Measurements from ENCODE around the gene PCDH9. TPM values are rescaled to one million over a fixed set of nuclear protein-coding genes. Genes with fewer than 3 reads are reported as not detected.
"Not testable (repeated sequence)": the region's sequence is repeated elsewhere in the genome, so short reads cannot be mapped to it uniquely, and the experiment has no call there.

Gene PCDH9
- total RNA-seq, 6 experiments from 2014 or later: 1.6 to 3.9 (median 3.1) TPM

GRCh38 chr13:66778461-66778860 lies 451.7 kb downstream of the PCDH9 start:
- intact Hi-C loops (cut with DNase I): no loop called here
- no peak for DNase-seq
- Histone ChIP-seq H3K36me3 (no peaks in the 10 kb centered on the region), H3K9me3 (no peaks in the 10 kb centered on the region), H3K4me3 (no peak overlapping the region), H3K27me3 (no peaks in the 10 kb centered on the region), H3K27ac (no peak overlapping the region), H3K4me1 (no peaks in the 10 kb centered on the region)
- TF ChIP-seq CTCF (IDR thresholded peaks at IDR 0.05) (no peak), POLR2A (IDR thresholded peaks at IDR 0.05) (no peak)
- 36% methylated on average over 1 of the region's 1 CpG for WGBS (ENCODE audit: insufficient coverage, low coverage, low lambda C conversion rate, missing lambda C conversion rate)
- ATAC-seq: no peak

- peak; percentile 67 to 76 (median 72) for ATAC-seq
- TF ChIP-seq CTCF (IDR thresholded peaks at IDR 0.05): no peak
- no peak for TF ChIP-seq POLR2A (IDR thresholded peaks at IDR 0.05)
These were observed 454.9 kb downstream of the PCDH9 start for GRCh38 chr13:66775196-66775595.

DNA sequence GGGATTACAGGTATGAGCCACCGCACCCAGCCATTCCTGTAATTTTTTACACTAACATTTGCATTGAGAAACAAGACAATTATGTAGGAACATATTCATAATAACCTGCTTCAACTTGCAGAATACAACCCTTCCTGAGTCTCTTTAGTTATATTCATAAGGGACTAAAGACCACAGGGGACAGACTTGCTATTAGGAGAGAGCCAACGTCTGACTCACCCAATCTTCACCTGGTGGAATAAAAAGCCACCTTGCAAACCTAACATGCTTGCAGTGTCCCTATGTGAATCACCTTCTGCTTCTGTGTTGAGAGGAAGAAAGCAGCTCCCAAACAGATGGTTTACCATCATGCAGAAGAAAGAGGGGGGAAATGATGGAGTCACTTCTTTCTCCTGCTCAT lies 456.1 kb downstream of the PCDH9 start:
- no peak for ATAC-seq
- Histone ChIP-seq H3K27ac (no peak overlapping the region), H3K4me1 (no peaks in the 10 kb centered on the region), H3K9me3 (no peaks in the 10 kb centered on the region), H3K27me3 (no peaks in the 10 kb centered on the region), H3K4me3 (no peak overlapping the region), H3K36me3 (no peaks in the 10 kb centered on the region)
- TF ChIP-seq CTCF (IDR thresholded peaks at IDR 0.05) (no peak), POLR2A (IDR thresholded peaks at IDR 0.05) (no peak)
- no peak for DNase-seq
- intact Hi-C loops (cut with DNase I): no loop called here
- WGBS (ENCODE audit: insufficient coverage, low coverage, low lambda C conversion rate, missing lambda C conversion rate): 61% methylated on average over 2 of the region's 2 CpGs

More at GRCh38 chr13:66775196-66775595, 454.9 kb downstream of the PCDH9 start:
- DNase-seq: no peak
- Histone ChIP-seq H3K27me3 (no peaks in the 10 kb centered on the region), H3K27ac (no peak overlapping the region), H3K9me3 (no peaks in the 10 kb centered on the region), H3K4me1 (no peaks in the 10 kb centered on the region), H3K36me3 (no peaks in the 10 kb centered on the region), H3K4me3 (no peak overlapping the region)
- intact Hi-C loops (cut with DNase I): no loop called here
- 50% methylated on average over 2 of the region's 3 CpGs for WGBS (ENCODE audit: insufficient coverage, low coverage, low lambda C conversion rate, missing lambda C conversion rate)

GRCh38 chr13:66765559-66765958 lies 464.6 kb downstream of the PCDH9 start:
- H3K27me3 ChIP-seq: no peaks in the 10 kb centered on the region
- DNase-seq (no peak), ATAC-seq (peak in 2 of 4 donors; percentile 40 to 60)
- no peaks in the 10 kb centered on the region for H3K36me3 ChIP-seq
- H3K4me3 ChIP-seq: no peak overlapping the region
- no peak for TF ChIP-seq POLR2A (IDR thresholded peaks at IDR 0.05)
- TF ChIP-seq CTCF (IDR thresholded peaks at IDR 0.05): no peak
- no peaks in the 10 kb centered on the region for H3K4me1 ChIP-seq
- no peak overlapping the region for H3K27ac ChIP-seq
- intact Hi-C loops (cut with DNase I): no loop called here
- H3K9me3 ChIP-seq: no peaks in the 10 kb centered on the region

DNA sequence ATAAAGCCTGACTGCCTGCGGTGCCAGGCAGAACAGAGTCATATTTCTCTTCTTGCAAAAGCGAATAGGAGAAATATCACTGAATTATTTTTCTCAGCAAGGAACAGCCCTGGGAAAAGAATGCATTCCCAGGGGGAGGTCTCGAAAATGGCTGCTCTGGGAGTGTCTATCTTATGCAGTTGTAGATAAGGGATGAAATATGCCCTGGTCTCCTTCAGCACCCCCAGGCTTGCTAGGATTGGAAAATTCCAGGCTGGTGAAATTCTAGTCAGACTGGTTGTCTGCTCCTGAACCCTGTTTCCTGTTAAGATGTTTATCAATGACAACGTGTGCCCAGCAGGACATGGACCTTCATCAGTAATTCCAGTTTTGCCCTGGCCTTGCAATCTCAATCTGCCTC lies 469.5 kb downstream of the PCDH9 start:
- H3K4me1 ChIP-seq; ATAC-seq; intact Hi-C loops (cut with DNase I); H3K9me3 ChIP-seq; H3K4me3 ChIP-seq; DNase-seq; H3K27ac ChIP-seq; H3K36me3 ChIP-seq; H3K27me3 ChIP-seq: not testable (repeated sequence)
- 60% methylated on average over 4 of the region's 4 CpGs for WGBS (ENCODE audit: insufficient coverage, low coverage, low lambda C conversion rate, missing lambda C conversion rate)

All from right lobe of liver (tissue), 6 donors.